ENCODE results near the gene SLC37A3.

Gene SLC37A3

GRCh38 chr7:140292438-140292837 lies 105.9 kb downstream of the SLC37A3 start:
- H3K4me1 Mint-ChIP-seq (ENCODE audit: low read depth) = peaks cover 2% of the 10 kb centered on the region
- H3K9me3 Mint-ChIP-seq (ENCODE audit: low read depth) = no peaks in the 10 kb centered on the region
- no peaks in the 10 kb centered on the region for H3K27me3 Mint-ChIP-seq
- no peak overlapping the region for H3K4me3 Mint-ChIP-seq
- no peak overlapping the region for H3K27ac Mint-ChIP-seq
- peaks cover 2% of the 10 kb centered on the region for H3K36me3 Mint-ChIP-seq

- no peak overlapping the region for H3K27ac Mint-ChIP-seq
- no peaks in the 10 kb centered on the region for H3K27me3 Mint-ChIP-seq
- H3K9me3 Mint-ChIP-seq (ENCODE audit: low read depth) = no peaks in the 10 kb centered on the region
- H3K36me3 Mint-ChIP-seq = peaks cover 2% of the 10 kb centered on the region
- no peaks in the 10 kb centered on the region for H3K4me1 Mint-ChIP-seq (ENCODE audit: low read depth)
- no peak overlapping the region for H3K4me3 Mint-ChIP-seq
Observed at GRCh38 chr7:140289804-140290203, 108.5 kb downstream of the SLC37A3 start.

DNA sequence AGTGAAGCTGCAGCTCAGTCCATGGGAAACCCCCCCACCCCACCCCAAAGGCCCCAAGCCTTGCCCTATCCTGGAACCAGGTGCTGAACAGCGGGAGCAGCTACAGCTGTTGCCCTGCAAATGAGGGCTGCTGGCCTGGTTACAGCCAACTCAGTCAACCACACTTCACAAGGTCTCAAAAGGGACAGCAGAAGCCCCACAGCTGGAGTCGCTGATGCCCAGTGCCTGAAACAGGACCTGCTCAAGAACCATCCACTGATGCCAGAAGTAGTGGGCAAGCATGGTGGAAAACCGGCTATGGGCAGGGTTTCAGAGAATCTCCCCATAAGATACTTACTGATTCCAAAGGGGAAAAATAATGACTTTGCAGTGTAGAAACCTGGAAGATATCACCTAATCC lies 110.3 kb downstream of the SLC37A3 start:
- Mint-ChIP-seq H3K36me3 (peaks cover 2% of the 10 kb centered on the region), H3K9me3 (ENCODE audit: low read depth) (peaks cover 7% of the 10 kb centered on the region), H3K27me3 (no peaks in the 10 kb centered on the region), H3K4me1 (ENCODE audit: low read depth) (no peaks in the 10 kb centered on the region), H3K27ac (no peak overlapping the region), H3K4me3 (no peak overlapping the region)

GRCh38 chr7:140285938-140286337 lies 112.4 kb downstream of the SLC37A3 start:
- Mint-ChIP-seq H3K9me3 (ENCODE audit: low read depth) (peaks cover 7% of the 10 kb centered on the region), H3K36me3 (peaks cover 2% of the 10 kb centered on the region), H3K27me3 (no peaks in the 10 kb centered on the region), H3K4me3 (no peak overlapping the region), H3K27ac (no peak overlapping the region), H3K4me1 (ENCODE audit: low read depth) (no peaks in the 10 kb centered on the region)

DNA sequence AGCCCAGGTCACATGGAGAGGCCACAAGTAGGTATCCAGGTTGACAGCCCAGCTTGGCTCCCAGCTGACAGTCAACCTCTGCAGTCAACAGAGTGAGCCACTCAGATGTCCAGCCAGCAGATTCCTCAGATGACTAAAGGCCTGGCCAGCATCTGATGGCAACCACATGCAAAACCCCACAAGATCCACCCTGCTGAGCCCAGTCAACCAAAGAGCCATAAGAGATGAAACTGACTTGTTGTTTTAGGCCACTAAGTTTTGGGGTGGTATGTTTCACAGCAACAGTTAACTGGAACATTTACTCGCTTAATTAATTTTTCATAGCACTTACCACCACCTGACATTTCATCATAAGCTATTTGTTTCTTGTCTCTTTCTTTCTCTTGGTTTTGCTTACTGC lies 114.3 kb downstream of the SLC37A3 start:
- H3K27ac Mint-ChIP-seq = no peak overlapping the region
- H3K4me1 Mint-ChIP-seq (ENCODE audit: low read depth) = no peaks in the 10 kb centered on the region
- no peak overlapping the region for H3K4me3 Mint-ChIP-seq
- H3K36me3 Mint-ChIP-seq = peaks cover 2% of the 10 kb centered on the region
- peaks cover 7% of the 10 kb centered on the region for H3K9me3 Mint-ChIP-seq (ENCODE audit: low read depth)
- no peaks in the 10 kb centered on the region for H3K27me3 Mint-ChIP-seq
